ENCODE measurements around the gene MINDY4B.

The MINDY4B gene

GRCh38 chr3:150905339-150905738, at the start of gene MINDY4B:
MINDY4B (minus strand) TSS chr3:150905439; CDS start chr3:150905439, 0 bp downstream.
- DNase-seq = no peak

GRCh38 chr3:150951923-150952322, 46.7 kb upstream of the MINDY4B start:
- DNase-seq = no peak

GRCh38 chr3:150945226-150946032, 40.2 kb upstream of the MINDY4B start:
- no peak for DNase-seq

- no peak for DNase-seq
Measured at GRCh38 chr3:150942221-150942620, 37.0 kb upstream of the MINDY4B start.

GRCh38 chr3:150936693-150937092, 31.5 kb upstream of the MINDY4B start:
- DNase-seq = no peak

- no peak for DNase-seq
Measured at GRCh38 chr3:150933473-150933995, 28.3 kb upstream of the MINDY4B start.

- no peak for DNase-seq
Measured at GRCh38 chr3:150931745-150932144, 26.5 kb upstream of the MINDY4B start.

- no peak for DNase-seq
Measured at GRCh38 chr3:150930839-150931238, 25.6 kb upstream of the MINDY4B start.

- no peak for DNase-seq
Measured at GRCh38 chr3:150928234-150928633, 23.0 kb upstream of the MINDY4B start.

- no peak for DNase-seq
Measured at GRCh38 chr3:150926328-150926727, 21.1 kb upstream of the MINDY4B start.

- DNase-seq = no peak
Measured at GRCh38 chr3:150925751-150926201, 20.5 kb upstream of the MINDY4B start.

- no peak for DNase-seq
Measured at GRCh38 chr3:150922611-150923010, 17.4 kb upstream of the MINDY4B start.

- DNase-seq = no peak
Measured at GRCh38 chr3:150921209-150921608, 16.0 kb upstream of the MINDY4B start.

GRCh38 chr3:150920236-150920635, 15.0 kb upstream of the MINDY4B start:
- DNase-seq = no peak

- DNase-seq = no peak
Measured at GRCh38 chr3:150917951-150918350, 12.7 kb upstream of the MINDY4B start.

GRCh38 chr3:150913133-150913922, 8.1 kb upstream of the MINDY4B start:
- no peak for DNase-seq

- DNase-seq = no peak
Measured at GRCh38 chr3:150912501-150912900, 7.3 kb upstream of the MINDY4B start.

- DNase-seq = no peak
Measured at GRCh38 chr3:150911771-150912170, 6.5 kb upstream of the MINDY4B start.

GRCh38 chr3:150906461-150906860, 1.2 kb upstream of the MINDY4B start:
- no peak for DNase-seq

GRCh38 chr3:150905746-150906145, 507 bp upstream of the MINDY4B start:
- DNase-seq = no peak

GRCh38 chr3:150902988-150903387, 2.3 kb downstream of the MINDY4B start:
- DNase-seq = no peak

GRCh38 chr3:150901793-150902192, 3.4 kb downstream of the MINDY4B start:
- DNase-seq = no peak

GRCh38 chr3:150899141-150899540, 6.1 kb downstream of the MINDY4B start:
- no peak for DNase-seq
